Breast epithelium (tissue), 4 donors: ENCODE results near the gene NIP7. TPM values are rescaled to one million over a fixed set of nuclear protein-coding genes. Genes with fewer than 3 reads are reported as not detected.

Source experiments
- DNase-seq, 2 donors: peaks; one replicate each; pipeline ENCODE4 v3.0.0-alpha.2; 2019; ENCODE audit warnings: low spot score in 2 of 2
- H3K27ac ChIP-seq, 2 donors: fragments of 200-600 bp; sonication (generic) in 1 of 2; one replicate each; pipeline ENCODE4 v1.5.1; 2016 to 2019; ENCODE audit warnings: mild to moderate bottlenecking in 1 of 2
- H3K27me3 ChIP-seq, 2 donors: fragments of 200-600 bp; sonication (generic) in 1 of 2; one replicate each; pipeline versions ENCODE4 v1.5.1 to v1.6.0; 2017 to 2019; ENCODE audit warnings: control low read depth in 1 of 2, mild to moderate bottlenecking in 1 of 2
- H3K36me3 ChIP-seq: fragments of 200-600 bp; one replicate; pipeline ENCODE4 v1.5.1; 2019
- H3K4me1 ChIP-seq, 2 donors: fragments of 200-600 bp; sonication (generic); one replicate each; pipeline ENCODE4 v1.5.1; 2016 to 2019; ENCODE audit warnings: control low read depth in 1 of 2
- H3K4me3 ChIP-seq, 3 donors: fragments of 200-600 bp; sonication (generic); 1 replicate in 2 of 3; 2 replicates in 1 of 3; pipeline ENCODE4 v1.5.1; 2016 to 2019; ENCODE audit warnings: mild to moderate bottlenecking in 3 of 3, moderate library complexity in 2 of 3
- H3K9me3 ChIP-seq, 2 donors: fragments of 200-600 bp; sonication (generic) in 1 of 2; one replicate each; pipeline ENCODE4 v1.5.1; 2016 to 2019; ENCODE audit warnings: control low read depth in 1 of 2
- POLR2A ChIP-seq: fragments of 450-650 bp; IDR thresholded peaks from one replicate; pipeline ENCODE4 v1.6.1; 2016; ENCODE audit warnings: antibody characterized with exemption, mild to moderate bottlenecking, moderate library complexity
- POLR2AphosphoS5 ChIP-seq, 3 donors: sonication (generic); formaldehyde crosslinking; IDR thresholded peaks; one replicate each; pipeline ENCODE4 v1.6.1; 2017; ENCODE audit warnings: antibody characterized with exemption in 3 of 3
- intact Hi-C: fragments of 100-400 bp; cut with DNase I; formaldehyde crosslinking; loops from one replicate; pipeline ENCODE4 v1.15.1; 2023; ENCODE audit warnings: low total_unique reads
- total RNA-seq, 3 donors: library from RNA; depleted of rRNA; stranded (reverse); fragments of >200 nt; gene quantifications; one replicate each; pipeline ENCODE4 v1.1.0, GENCODE V29; 2016
- TF ChIP-seq, protein P1 (sequence below), 3 donors: fragments of 450-650 bp; IDR thresholded peaks; one replicate each; pipeline ENCODE4 v1.5.1; 2016 to 2017; ENCODE audit warnings: antibody characterized with exemption in 3 of 3, mild to moderate bottlenecking in 3 of 3, moderate library complexity in 3 of 3

The NIP7 gene
- total RNA-seq, 3 donors from 2014 or later = 10.6 to 16.1 (median 15.4) TPM

GRCh38 chr16:69344171-69344570 lies 4.6 kb downstream of the NIP7 start:
- Histone ChIP-seq H3K27ac (no peak overlapping the region), H3K4me1 (peaks cover 0 to 8% of the 10 kb centered on the region in 2 donors), H3K36me3 (no peaks in the 10 kb centered on the region), H3K9me3 (no peaks in the 10 kb centered on the region), H3K4me3 (no peak overlapping the region), H3K27me3 (no peaks in the 10 kb centered on the region)
- intact Hi-C loops = no loop called here
- TF ChIP-seq, protein P1, sequence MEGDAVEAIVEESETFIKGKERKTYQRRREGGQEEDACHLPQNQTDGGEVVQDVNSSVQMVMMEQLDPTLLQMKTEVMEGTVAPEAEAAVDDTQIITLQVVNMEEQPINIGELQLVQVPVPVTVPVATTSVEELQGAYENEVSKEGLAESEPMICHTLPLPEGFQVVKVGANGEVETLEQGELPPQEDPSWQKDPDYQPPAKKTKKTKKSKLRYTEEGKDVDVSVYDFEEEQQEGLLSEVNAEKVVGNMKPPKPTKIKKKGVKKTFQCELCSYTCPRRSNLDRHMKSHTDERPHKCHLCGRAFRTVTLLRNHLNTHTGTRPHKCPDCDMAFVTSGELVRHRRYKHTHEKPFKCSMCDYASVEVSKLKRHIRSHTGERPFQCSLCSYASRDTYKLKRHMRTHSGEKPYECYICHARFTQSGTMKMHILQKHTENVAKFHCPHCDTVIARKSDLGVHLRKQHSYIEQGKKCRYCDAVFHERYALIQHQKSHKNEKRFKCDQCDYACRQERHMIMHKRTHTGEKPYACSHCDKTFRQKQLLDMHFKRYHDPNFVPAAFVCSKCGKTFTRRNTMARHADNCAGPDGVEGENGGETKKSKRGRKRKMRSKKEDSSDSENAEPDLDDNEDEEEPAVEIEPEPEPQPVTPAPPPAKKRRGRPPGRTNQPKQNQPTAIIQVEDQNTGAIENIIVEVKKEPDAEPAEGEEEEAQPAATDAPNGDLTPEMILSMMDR (IDR thresholded peaks at IDR 0.05) = no peak
- TF ChIP-seq POLR2A (no peak), POLR2AphosphoS5 (IDR thresholded peaks at IDR 0.05) (no peak)
- no peak for DNase-seq

- Histone ChIP-seq H3K4me1 (peaks cover 0 to under 1% of the 10 kb centered on the region in 2 donors), H3K4me3 (no peak overlapping the region), H3K27me3 (no peaks in the 10 kb centered on the region), H3K27ac (no peak overlapping the region), H3K36me3 (no peaks in the 10 kb centered on the region), H3K9me3 (no peaks in the 10 kb centered on the region)
- TF ChIP-seq, protein P1 (IDR thresholded peaks at IDR 0.05) = no peak
- no peak for TF ChIP-seq POLR2AphosphoS5 (IDR thresholded peaks at IDR 0.05)
- TF ChIP-seq POLR2A = no peak
- no peak for DNase-seq
- intact Hi-C loops = no loop called here
These were observed 6.4 kb downstream of the NIP7 start for GRCh38 chr16:69345923-69346322.

GRCh38 chr16:69346683-69347082 lies 7.1 kb downstream of the NIP7 start:
- H3K9me3 ChIP-seq = no peaks in the 10 kb centered on the region
- no peaks in the 10 kb centered on the region for H3K4me1 ChIP-seq
- H3K4me3 ChIP-seq = no peak overlapping the region
- intact Hi-C loops = no loop called here
- DNase-seq = no peak
- H3K27me3 ChIP-seq = no peaks in the 10 kb centered on the region
- H3K27ac ChIP-seq = no peak overlapping the region
- TF ChIP-seq, protein P1 (IDR thresholded peaks at IDR 0.05) = no peak
- TF ChIP-seq POLR2AphosphoS5 (IDR thresholded peaks at IDR 0.05) (no peak), POLR2A (no peak)
- H3K36me3 ChIP-seq = no peaks in the 10 kb centered on the region

DNA sequence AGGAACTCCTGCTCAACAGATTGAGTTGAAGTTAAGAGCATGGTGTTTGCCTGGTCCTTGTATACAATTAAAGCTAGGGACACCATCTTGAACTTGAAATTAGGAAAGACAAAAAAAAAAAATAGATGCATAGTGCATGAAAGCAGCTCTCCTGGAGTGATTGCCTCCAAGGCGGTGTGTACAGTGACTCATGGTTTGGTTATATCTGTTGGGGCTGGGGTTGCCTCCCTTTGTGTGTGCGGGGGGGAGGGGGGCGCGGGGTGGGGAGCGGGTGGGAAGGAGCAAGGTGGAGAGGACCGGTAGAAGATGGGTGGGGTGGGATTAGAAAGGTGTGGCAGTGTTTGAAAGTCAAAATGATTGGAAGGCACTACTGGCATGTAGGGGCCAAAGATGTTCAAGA lies 8.7 kb downstream of the NIP7 start:
- H3K4me1 ChIP-seq = no peaks in the 10 kb centered on the region
- intact Hi-C loops = no loop called here
- H3K4me3 ChIP-seq = no peak overlapping the region
- DNase-seq = no peak
- no peak overlapping the region for H3K27ac ChIP-seq
- no peaks in the 10 kb centered on the region for H3K36me3 ChIP-seq
- no peaks in the 10 kb centered on the region for H3K27me3 ChIP-seq
- TF ChIP-seq, protein P1 (IDR thresholded peaks at IDR 0.05) = no peak
- TF ChIP-seq POLR2AphosphoS5 (IDR thresholded peaks at IDR 0.05) (no peak), POLR2A (no peak)
- no peaks in the 10 kb centered on the region for H3K9me3 ChIP-seq

- no peak overlapping the region for H3K27ac ChIP-seq
- H3K4me3 ChIP-seq = no peak overlapping the region
- no peaks in the 10 kb centered on the region for H3K27me3 ChIP-seq
- H3K9me3 ChIP-seq = no peaks in the 10 kb centered on the region
- TF ChIP-seq, protein P1 (IDR thresholded peaks at IDR 0.05) = no peak
- no peak for TF ChIP-seq POLR2A
- TF ChIP-seq POLR2AphosphoS5 (IDR thresholded peaks at IDR 0.05) = no peak
- H3K36me3 ChIP-seq = no peaks in the 10 kb centered on the region
- no peak for DNase-seq
- no peaks in the 10 kb centered on the region for H3K4me1 ChIP-seq
- intact Hi-C loops = no loop called here
These were observed 10.0 kb downstream of the NIP7 start for GRCh38 chr16:69349536-69349935.
